IPS-20b (cell line): ENCODE results near the gene PLIN3.
"Not testable (repeated sequence)": the region's sequence is repeated elsewhere in the genome, so short reads cannot be mapped to it uniquely, and the experiment has no call there.

Experiments used
- H3K27ac ChIP-seq: one replicate; pipeline ENCODE4 v1.5.1; 2013; ENCODE audit warnings: low read length
- H3K27me3 ChIP-seq: 2 replicates; pipeline ENCODE4 v1.6.1; 2013; ENCODE audit warnings: mild to moderate bottlenecking, low read length, inconsistent platforms; ENCODE audit not compliant: insufficient read depth
- H3K36me3 ChIP-seq: 2 replicates; pipeline ENCODE4 v1.6.1; 2013; ENCODE audit warnings: low read depth, mild to moderate bottlenecking, inconsistent platforms, low read length, moderate library complexity; ENCODE audit not compliant: insufficient read depth
- H3K4me1 ChIP-seq: 2 replicates; pipeline ENCODE4 v1.6.1; 2013; ENCODE audit warnings: mild to moderate bottlenecking, control low read depth, inconsistent platforms, low read length, moderate library complexity; ENCODE audit not compliant: insufficient read depth
- H3K4me3 ChIP-seq: 2 replicates; pipeline ENCODE4 v1.5.1; 2013; ENCODE audit warnings: mild to moderate bottlenecking, low read length, inconsistent platforms
- H3K9ac ChIP-seq: 2 replicates; pipeline ENCODE4 v1.6.1; 2013; ENCODE audit warnings: low read depth, mild to moderate bottlenecking, inconsistent platforms, low read length, moderate library complexity
- H3K9me3 ChIP-seq: 2 replicates; pipeline ENCODE4 v1.6.1; 2013; ENCODE audit warnings: mild to moderate bottlenecking, low read depth, low read length, inconsistent platforms; ENCODE audit not compliant: insufficient read depth

PLIN3 gene

GRCh38 chr19:4859697-4860096, 7.8 kb downstream of the PLIN3 start:
- no peaks in the 10 kb centered on the region for H3K27me3 ChIP-seq
- peaks cover 52% of the 10 kb centered on the region for H3K36me3 ChIP-seq
- no peak overlapping the region for H3K9ac ChIP-seq
- H3K9me3 ChIP-seq: no peaks in the 10 kb centered on the region
- H3K27ac ChIP-seq: no peak overlapping the region
- H3K4me1 ChIP-seq: no peaks in the 10 kb centered on the region
- H3K4me3 ChIP-seq: no peak overlapping the region

GRCh38 chr19:4856468-4856867, 11.0 kb downstream of the PLIN3 start:
- not testable (repeated sequence) for H3K9me3 ChIP-seq, H3K4me3 ChIP-seq, H3K9ac ChIP-seq, H3K4me1 ChIP-seq, H3K27me3 ChIP-seq, H3K27ac ChIP-seq
- peaks cover 53% of the 10 kb centered on the region for H3K36me3 ChIP-seq

- not testable (repeated sequence) for H3K9me3 ChIP-seq, H3K27ac ChIP-seq, H3K4me1 ChIP-seq, H3K27me3 ChIP-seq, H3K4me3 ChIP-seq, H3K9ac ChIP-seq
- peaks cover 40% of the 10 kb centered on the region for H3K36me3 ChIP-seq
Observed at GRCh38 chr19:4853506-4853905, 14.0 kb downstream of the PLIN3 start.

GRCh38 chr19:4852484-4852883, 15.0 kb downstream of the PLIN3 start:
- peaks cover 48% of the 10 kb centered on the region for H3K36me3 ChIP-seq
- H3K4me3 ChIP-seq: no peak overlapping the region
- H3K9me3 ChIP-seq: no peaks in the 10 kb centered on the region
- no peak overlapping the region for H3K9ac ChIP-seq
- H3K27ac ChIP-seq: no peak overlapping the region
- H3K27me3 ChIP-seq: no peaks in the 10 kb centered on the region
- H3K4me1 ChIP-seq: no peaks in the 10 kb centered on the region

- Histone ChIP-seq H3K4me3 (no peak overlapping the region), H3K27ac (no peak overlapping the region), H3K4me1 (no peaks in the 10 kb centered on the region), H3K27me3 (no peaks in the 10 kb centered on the region), H3K9ac (no peak overlapping the region), H3K36me3 (peaks cover 46% of the 10 kb centered on the region), H3K9me3 (no peaks in the 10 kb centered on the region)
Observed at GRCh38 chr19:4851551-4852290, 15.7 kb downstream of the PLIN3 start.

- Histone ChIP-seq H3K9me3 (no peaks in the 10 kb centered on the region), H3K9ac (no peak overlapping the region), H3K27me3 (no peaks in the 10 kb centered on the region), H3K4me1 (no peaks in the 10 kb centered on the region), H3K4me3 (no peak overlapping the region), H3K27ac (no peak overlapping the region), H3K36me3 (peaks cover 30% of the 10 kb centered on the region)
Observed at GRCh38 chr19:4849019-4849418, 18.4 kb downstream of the PLIN3 start.

GRCh38 chr19:4847190-4847973, 20.1 kb downstream of the PLIN3 start:
- Histone ChIP-seq H3K27ac (no peak overlapping the region), H3K9ac (no peak overlapping the region), H3K4me3 (no peak overlapping the region), H3K4me1 (no peaks in the 10 kb centered on the region), H3K27me3 (no peaks in the 10 kb centered on the region), H3K9me3 (no peaks in the 10 kb centered on the region), H3K36me3 (peaks cover 39% of the 10 kb centered on the region)

GRCh38 chr19:4845975-4846374, 21.5 kb downstream of the PLIN3 start:
- not testable (repeated sequence) for H3K4me1 ChIP-seq, H3K27ac ChIP-seq, H3K27me3 ChIP-seq, H3K9ac ChIP-seq, H3K4me3 ChIP-seq, H3K9me3 ChIP-seq
- H3K36me3 ChIP-seq: peaks cover 45% of the 10 kb centered on the region

GRCh38 chr19:4844348-4845179, 22.9 kb downstream of the PLIN3 start:
- Histone ChIP-seq H3K27ac (no peak overlapping the region), H3K9me3 (no peaks in the 10 kb centered on the region), H3K4me1 (no peaks in the 10 kb centered on the region), H3K27me3 (no peaks in the 10 kb centered on the region), H3K36me3 (peaks cover 53% of the 10 kb centered on the region), H3K4me3 (no peak overlapping the region), H3K9ac (no peak overlapping the region)

- Histone ChIP-seq H3K27me3 (no peaks in the 10 kb centered on the region), H3K9me3 (no peaks in the 10 kb centered on the region), H3K36me3 (peaks cover 56% of the 10 kb centered on the region), H3K27ac (no peak overlapping the region), H3K4me3 (no peak overlapping the region), H3K4me1 (no peaks in the 10 kb centered on the region), H3K9ac (no peak overlapping the region)
Observed at GRCh38 chr19:4843647-4843965, 23.9 kb downstream of the PLIN3 start.

GRCh38 chr19:4839192-4839591, 28.3 kb downstream of the PLIN3 start:
- no peak overlapping the region for H3K27ac ChIP-seq
- no peaks in the 10 kb centered on the region for H3K4me1 ChIP-seq
- peaks cover 43% of the 10 kb centered on the region for H3K36me3 ChIP-seq
- no peaks in the 10 kb centered on the region for H3K9me3 ChIP-seq
- H3K27me3 ChIP-seq: no peaks in the 10 kb centered on the region
- no peak overlapping the region for H3K4me3 ChIP-seq
- no peak overlapping the region for H3K9ac ChIP-seq
